Hepatocyte (in vitro differentiated cells): Measurements from ENCODE around the gene CDH10.

Experiments
- EZH2 ChIP-seq: fragments of 200-600 bp; sonication (generic); IDR thresholded peaks from 2 replicates; pipeline ENCODE4 v1.6.1; 2016; ENCODE audit warnings: antibody characterized with exemption, mild to moderate bottlenecking, borderline replicate concordance
- TF ChIP-seq, protein P1 (sequence below): fragments of 200-600 bp; sonication (generic); IDR thresholded peaks from 2 replicates; pipeline ENCODE4 v1.5.1; 2016; ENCODE audit warnings: antibody characterized with exemption, mild to moderate bottlenecking; ENCODE audit not compliant: poor library complexity

DNA sequence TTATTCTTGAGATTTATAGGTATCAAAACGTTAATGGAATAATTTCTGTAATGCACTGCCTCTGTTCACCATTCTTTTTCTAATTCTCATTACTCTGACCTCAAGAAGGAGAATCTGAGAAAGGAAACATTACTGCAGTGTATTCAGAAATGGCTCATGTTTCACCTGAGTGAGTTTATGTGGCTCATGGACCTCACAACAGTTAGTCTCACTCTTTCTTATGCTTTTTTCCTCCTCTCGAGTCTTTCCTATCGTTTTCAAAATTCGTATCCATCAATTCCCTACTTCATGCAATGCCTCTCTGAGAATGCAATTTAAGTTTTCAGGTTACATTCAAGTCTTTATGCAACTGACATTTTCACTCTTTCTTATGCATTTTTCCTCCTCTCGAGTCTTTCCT lies 9.6 kb downstream of the CDH10 start:
- TF ChIP-seq, protein P1, sequence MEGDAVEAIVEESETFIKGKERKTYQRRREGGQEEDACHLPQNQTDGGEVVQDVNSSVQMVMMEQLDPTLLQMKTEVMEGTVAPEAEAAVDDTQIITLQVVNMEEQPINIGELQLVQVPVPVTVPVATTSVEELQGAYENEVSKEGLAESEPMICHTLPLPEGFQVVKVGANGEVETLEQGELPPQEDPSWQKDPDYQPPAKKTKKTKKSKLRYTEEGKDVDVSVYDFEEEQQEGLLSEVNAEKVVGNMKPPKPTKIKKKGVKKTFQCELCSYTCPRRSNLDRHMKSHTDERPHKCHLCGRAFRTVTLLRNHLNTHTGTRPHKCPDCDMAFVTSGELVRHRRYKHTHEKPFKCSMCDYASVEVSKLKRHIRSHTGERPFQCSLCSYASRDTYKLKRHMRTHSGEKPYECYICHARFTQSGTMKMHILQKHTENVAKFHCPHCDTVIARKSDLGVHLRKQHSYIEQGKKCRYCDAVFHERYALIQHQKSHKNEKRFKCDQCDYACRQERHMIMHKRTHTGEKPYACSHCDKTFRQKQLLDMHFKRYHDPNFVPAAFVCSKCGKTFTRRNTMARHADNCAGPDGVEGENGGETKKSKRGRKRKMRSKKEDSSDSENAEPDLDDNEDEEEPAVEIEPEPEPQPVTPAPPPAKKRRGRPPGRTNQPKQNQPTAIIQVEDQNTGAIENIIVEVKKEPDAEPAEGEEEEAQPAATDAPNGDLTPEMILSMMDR = no peak
- TF ChIP-seq EZH2 = no peak
